ENCODE results near the gene PHF12.
A peak's percentile ranks its signal among the peaks of the same experiment; 100 is the strongest.

PHF12 gene

DNA sequence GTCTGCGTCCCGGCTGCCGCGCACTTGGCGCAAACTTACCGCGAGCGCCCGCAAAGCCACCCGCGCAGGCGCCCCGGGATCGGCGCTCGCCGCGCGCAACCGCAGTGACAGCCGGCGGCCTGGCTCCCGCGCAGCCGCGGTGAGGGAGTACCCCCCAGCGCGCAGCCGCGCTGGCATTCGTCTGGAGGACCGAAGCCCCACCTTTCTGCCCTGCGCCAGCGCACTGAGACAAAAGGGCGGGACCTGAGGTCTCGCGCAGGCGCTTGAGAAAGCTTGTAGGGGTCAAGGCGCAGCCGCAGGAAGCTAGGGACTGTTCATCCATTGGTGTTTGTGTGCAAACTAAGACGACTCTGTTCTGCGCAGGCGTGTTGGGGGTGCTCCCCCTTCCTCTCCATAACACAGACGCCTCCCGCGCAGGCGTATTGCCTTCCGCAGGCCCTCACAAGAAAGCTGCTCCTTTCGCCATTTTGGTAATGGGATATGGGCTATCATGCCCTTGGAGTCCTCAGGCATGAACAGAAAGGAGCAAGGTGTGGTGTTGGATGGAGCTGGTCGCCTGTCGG is at the start of gene PHF12:
Gene PHF12 (minus strand): TSS at position 91 of the 563 bp plus-strand sequence. CDS start 558 bp downstream, outside the sequence.
- DNase-seq (ENCODE audit: low spot score), result peak; percentile 100

DNA sequence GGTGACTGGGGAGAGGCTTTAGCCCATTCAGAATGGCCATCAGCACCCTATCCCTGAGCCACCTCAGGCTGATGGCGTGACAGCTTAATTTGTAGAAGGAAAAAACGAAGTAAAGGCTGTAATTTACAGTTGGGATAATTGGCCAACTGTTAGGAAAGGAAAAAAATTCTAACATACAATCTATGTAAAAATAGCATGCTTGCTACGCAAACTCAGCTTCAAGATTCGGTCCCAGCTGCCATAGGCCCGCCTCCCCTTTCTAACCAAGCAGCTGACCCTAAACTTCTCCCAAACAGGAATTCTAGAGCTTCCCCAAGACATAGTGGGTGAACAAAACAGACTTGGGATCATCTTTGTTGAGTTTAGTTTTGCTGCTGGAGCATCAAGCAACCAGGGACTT is 49.7 kb upstream of the PHF12 start:
- no peak for DNase-seq (ENCODE audit: low spot score)

DNA sequence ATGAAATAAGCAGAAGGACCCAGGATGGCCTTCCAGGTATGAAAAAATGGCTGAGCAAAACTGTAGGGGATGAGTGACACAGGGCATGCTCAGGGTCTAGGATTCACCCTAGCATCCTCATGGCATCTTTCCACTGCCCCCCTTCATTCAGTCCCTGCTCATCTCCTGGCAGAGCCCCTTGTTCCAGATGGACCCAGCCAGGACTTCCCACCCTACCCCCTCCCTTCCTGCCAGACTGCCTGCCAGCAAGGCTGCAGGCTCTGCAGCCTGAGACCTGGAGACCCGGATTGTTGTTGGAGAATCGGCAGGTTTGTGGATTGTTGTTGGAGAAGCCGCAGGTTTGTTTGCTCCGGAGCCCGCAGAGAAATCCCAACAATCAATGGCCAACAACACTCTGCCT is 47.9 kb upstream of the PHF12 start:
- DNase-seq (ENCODE audit: low spot score), result no peak

DNA sequence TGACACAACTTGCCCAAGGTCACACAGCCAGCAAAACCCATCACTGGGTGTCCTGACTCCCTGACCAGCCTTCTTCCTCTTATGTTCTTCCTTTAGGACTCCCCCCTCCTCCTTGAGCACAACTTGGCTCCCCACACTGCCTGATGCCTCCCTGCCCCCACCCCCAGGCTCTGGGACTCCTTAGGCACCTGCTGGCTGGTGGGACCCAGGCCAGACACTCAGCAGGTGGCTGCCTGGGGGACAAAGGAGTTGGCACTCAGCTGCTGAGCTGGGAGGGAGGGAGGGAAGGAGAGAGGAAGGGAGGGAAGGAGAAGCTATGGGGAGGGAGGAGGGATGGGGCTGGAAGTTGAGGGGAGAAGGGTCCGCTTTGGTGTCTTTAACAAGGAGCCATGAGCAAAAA is 46.5 kb upstream of the PHF12 start:
- no peak for DNase-seq (ENCODE audit: low spot score)

DNA sequence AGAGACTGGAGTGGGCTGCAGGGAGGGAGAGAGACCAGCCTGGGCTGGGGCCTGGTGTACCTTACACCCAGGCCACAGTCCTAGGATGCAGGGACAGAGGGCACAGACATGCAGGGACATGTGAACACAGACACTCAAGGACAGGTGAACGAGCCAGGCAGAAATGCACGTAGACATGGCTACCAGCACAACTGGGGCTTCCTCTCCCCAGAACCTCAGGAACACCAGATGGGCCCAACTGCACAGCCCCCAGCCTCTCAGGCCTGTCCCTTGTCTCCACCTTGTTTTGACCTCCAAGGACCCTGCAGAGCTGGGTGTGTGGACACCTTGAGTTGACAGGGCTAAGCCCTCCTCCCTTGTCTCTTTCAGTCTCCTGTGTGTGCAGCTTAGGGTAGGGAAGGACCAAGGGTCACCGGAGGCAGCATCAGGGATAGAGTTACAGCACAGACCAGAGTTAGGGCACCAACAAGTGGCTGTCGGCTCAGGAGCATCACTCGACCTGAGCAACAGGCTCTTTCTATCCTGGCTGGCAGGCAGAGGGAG is 45.3 kb upstream of the PHF12 start:
- DNase-seq (ENCODE audit: low spot score), result no peak

DNA sequence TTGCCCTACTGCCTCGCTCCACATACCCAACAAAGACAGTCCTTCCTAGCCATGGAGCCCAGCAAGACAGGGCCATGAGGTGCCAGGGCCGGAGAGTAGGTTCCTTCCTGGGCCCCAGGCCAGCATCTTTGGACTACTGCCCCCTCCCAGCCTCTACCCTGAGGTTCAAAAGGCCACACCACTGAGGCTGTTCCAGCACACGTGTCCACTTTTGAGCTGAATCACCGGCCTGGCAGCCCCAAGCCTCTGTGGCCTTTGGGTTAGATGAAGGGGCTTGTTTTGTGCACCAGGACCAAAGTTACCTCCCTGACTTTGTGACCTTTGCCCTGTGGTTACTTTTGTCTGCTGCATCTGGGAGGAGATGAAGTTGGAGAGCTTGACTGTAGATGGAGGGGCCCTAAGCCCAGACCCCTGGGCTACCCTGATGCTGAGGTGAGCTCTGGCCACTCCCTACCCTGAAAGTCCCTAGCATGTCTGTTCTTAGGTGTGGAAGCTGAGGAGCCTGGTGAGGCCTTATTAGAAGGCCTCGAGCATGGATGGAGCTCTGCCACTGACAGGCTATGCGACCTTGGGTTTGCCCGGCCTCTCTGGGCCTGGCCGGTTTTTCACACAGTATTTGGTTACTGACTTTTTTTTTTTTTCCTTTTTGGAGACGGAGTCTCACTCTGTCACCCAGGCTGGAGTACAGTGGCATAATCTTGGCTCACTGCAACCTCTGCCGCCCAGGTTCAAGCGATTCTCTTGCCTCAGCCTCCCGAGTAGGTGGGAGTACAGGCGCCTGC is 42.5 kb upstream of the PHF12 start:
- DNase-seq (ENCODE audit: low spot score), result no peak

DNA sequence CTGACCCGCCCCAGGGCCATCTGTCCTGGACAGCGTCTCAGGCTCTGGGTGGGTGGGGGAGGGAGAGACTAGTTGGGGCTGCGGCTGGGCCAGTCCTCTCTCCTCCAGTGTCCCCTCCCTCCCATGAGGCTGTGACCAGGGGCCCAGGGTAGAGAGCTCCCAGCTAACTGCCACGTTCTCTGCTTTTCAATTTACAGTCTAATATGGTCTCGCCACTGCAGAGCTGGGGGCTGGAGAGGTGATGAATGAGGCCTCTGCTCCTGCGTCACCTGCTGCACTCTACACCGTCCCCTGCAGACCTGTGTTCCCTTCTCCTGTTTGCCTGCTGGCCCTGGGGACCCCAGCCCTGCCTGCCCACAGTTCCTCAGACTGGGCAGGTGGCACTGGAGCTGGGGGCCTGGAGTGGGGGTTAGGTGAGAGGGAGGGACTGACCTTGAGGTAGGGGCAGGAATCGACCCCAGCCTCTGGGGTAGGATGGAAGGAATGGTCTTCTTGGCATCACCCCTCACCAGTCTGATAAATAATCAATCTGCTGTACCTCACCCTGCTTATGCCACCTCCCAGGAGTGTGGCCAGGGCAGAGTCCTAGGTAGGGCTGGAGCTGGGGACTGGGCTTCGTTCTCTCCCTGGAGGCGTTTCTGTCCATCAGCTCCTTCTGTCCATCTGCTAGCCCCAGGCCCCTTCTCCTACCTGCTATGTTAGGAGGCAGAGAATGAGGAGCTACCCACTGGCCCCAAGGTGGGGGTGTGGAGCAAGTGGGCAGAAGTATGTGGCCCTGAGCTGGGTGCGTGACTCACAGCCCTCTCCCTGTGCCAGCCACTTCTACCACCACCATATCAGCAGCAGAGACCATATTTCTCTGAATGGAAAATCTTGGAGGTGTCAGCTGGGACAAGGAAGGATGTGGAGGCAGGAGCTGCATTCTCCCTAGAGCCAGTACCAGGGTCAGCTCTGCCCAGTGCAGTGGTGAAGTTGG is 41.6 kb upstream of the PHF12 start:
- DNase-seq (ENCODE audit: low spot score), result no peak

DNA sequence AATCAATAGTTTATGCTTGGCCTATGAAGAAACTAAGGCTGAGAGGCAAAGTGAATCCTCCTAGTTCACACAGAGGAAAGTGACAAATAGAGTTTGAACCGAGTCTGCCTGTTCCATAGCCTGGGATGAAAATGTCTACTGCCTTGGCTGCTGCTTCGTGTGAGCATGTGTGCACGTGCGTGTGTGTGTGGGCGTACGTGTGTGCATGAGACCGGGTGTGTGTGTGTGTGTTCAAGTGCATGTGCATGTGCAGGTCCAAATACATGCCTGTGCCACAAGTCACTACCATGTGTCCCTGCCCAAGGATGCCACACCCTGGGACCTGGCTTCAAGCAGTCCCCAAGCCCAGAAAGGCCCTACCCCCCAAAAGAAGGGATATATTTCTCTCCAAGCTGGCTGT is 40.9 kb upstream of the PHF12 start:
- no peak for DNase-seq (ENCODE audit: low spot score)

DNA sequence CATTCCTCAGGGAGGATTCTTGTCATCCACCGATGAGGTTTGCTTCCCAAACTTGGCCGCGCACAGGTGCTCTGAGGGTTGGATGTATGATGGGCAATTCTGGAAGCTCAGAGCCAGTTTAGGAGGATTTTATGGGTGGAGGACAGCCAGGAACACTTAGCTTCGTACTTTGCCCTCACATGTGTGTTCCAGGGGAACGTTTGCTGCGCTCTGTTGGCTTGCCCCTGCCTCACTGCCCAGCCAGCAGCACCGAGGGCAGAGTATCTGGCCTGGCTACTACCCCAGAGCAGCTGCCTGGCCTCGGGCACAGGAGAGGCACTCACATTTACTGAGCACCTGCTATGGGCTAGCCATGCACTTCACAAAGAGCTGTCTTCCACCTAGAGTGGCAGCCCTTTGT is 40.5 kb upstream of the PHF12 start:
- no peak for DNase-seq (ENCODE audit: low spot score)

DNA sequence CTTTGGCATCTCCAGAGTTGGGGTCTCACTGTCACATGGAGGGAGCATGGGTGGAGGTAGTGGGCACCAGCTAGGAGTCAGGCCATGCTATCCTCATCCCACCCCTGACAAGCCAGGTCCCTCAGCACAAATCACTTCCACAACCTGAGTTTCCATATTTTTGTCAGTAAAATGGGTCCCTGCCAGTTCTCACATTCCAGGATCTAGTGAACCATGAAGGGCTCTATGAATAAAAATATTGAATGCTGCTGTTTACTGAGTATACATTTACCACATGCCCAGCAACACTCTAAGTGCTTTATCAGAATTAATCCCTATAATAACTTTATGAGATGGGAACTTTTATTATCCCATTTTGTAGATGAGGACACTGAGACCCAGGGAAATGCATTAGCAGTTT is 37.7 kb upstream of the PHF12 start:
- no peak for DNase-seq (ENCODE audit: low spot score)

DNA sequence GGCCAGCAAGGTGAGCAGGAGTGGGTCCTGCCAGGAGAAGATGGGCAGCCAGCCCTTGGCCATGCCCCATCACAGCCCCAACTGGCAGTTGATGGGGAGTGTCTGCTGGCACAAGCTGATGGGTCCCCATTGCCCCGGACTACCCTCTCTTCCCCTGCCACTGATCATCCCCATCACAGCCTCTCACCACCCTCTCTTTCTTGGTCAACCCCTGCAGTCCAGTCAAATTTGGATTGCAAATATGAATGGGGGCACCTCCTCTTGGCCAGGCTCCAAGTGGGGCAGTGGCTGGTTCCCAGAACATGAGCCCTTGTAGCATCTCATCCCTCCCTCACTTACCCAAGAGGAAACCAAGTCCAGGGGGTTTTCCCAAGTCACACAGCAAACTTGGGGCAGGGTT is 37.2 kb upstream of the PHF12 start:
- no peak for DNase-seq (ENCODE audit: low spot score)

DNA sequence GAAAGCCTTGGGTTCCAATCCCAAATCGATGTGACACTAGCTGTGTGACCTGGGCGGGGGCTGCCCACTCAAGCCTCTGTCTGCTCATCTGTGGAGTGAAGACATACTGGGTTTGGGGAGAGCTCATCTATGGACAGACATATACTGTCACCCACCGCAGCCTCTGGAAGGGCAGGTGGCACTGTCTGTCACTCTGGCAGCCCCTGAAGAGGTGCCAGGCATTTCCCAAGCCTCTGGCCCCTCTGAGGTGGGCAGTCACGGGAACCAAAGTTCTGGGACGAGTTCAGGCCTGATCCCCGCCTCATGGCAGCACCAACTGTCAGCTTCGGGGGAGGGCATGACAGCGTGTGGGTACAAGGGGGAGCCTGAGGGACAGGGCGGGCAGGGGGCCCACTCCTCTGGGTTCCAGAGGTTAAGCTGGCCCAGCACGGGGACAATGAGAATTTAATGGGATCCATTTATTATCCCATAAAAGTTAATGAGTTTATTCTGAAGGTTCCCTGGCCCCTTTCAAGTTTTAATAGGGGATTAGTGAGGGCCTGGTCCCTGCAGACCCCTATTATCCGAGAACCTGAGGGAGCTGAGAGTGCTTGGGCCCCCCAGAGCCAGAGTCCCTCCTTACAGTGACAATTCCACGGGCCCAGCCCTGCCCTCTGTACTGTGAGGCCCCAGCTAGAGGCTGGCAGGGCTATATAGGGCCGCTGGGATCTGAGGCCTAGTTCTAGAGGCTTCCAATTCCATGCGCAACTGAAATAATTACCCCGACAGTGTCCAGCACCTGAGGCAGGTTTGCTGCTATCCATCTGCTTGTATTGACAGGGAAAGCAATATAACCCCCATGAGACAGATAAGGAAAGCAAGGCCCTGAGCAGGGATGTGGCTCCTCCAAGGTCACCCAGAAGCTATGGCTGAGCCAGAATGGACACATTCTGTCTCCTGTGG is 35.7 kb upstream of the PHF12 start:
- DNase-seq (ENCODE audit: low spot score), result no peak

DNA sequence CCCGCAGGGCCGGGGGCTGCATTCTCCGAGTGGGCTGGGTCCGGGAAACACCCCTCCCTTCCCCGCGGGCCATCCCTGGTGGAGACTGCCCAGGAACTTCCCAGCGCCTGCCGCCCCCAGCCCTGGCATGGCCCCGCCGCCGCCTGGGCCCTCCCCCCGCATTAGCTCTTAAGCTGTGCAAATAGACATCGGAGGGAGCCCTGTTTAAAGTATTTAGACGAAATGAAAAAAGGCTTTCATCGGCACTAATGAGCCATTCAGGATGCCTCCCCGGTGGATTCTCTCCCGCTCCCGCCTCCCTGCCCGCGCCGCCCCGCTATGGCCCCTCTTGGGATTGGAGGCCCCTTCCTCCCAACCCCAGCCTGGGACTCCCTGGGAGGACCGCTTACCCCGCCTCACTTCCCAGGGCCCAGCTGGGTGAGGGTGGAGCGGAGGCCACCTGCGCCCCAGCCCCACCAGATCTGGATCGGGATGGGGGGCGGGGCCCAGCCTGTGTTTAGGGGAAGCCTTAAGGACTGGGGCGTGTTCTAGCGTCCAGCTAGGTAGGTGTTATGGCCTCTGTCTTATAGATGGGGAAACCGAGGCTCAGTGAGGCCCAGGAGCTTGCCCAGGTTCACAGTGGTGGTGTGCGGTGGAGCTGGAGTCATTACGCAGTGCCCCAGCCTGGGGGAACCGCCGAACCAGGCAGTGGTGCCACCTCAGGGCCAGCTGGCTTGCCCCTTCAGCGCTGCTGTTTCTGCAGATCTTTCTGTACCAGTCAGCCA is 34.8 kb upstream of the PHF12 start:
- DNase-seq (ENCODE audit: low spot score), result no peak

DNA sequence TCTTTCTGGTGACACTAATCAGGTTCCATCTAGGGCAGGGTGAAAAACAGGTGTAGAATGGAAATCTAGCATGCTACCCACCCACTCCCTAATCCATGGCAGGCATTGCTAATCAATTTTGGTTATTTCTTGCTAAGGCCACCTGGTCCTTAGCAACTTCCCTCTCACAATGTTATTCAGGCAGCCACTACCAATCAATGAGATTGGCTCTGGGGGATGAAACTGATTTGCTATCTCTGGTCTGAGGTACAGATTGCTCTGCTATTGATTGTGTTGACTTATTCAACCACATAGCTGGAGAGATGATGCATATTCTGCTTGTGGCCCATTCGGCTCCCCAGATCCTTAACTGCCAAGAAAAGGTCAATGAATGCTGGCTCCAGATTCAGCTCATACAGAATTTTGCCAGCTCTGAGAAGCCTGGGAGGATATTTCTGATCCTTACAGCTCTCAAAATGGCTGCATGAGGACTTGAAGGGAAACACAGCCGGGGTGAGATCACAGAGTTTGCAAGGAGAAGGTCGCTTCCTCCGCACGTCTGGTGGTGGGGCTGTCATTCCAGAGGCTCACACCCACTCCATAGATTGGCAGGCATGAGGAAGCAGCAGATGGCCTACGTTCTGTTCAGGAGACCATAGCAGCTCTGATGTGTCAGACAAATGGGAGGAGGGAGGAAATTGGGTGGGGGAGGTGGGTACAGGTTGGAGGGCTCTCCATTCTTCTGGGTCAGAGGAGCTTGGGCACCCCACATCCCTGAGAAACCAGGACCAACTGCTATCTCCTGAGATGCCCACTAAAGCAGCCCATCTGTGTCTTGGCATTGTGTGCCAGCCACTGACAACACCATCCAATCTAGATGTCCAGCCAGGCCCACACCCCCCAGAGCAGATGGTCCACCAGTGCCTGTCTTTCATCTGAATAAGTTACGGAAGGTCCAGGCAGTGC is 32.2 kb upstream of the PHF12 start:
- DNase-seq (ENCODE audit: low spot score), result peak; percentile 80

DNA sequence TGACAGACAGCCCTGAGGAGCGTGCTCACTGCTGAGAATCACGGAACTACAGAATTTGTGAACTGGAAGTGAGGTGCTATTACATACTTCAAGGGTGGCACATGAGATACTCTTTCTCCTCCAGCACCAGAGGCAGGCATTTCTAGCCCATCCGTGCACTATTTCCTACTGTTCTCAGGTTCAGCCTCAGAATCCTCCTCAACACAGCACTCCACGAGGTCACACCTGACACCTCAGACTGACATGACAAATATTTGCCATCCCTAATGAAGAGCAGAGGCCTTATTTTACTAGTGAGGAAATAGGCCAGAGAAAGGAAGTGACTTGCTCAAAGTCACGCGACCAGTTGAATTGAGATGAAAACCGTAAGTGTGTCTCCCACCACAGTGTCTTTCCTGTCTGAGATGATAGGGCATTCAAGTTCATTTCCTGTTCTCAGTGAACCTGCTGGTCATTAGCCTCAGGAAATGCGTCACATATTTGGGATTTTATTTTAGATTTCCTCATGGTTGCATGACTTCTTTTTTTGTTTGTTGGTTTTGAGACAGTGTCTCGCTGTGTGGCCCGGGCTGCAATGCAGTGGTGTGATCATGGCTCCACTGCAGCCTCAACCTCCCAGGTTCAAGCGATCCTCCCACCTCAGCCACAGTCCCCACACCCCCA is 30.9 kb upstream of the PHF12 start:
- no peak for DNase-seq (ENCODE audit: low spot score)

DNA sequence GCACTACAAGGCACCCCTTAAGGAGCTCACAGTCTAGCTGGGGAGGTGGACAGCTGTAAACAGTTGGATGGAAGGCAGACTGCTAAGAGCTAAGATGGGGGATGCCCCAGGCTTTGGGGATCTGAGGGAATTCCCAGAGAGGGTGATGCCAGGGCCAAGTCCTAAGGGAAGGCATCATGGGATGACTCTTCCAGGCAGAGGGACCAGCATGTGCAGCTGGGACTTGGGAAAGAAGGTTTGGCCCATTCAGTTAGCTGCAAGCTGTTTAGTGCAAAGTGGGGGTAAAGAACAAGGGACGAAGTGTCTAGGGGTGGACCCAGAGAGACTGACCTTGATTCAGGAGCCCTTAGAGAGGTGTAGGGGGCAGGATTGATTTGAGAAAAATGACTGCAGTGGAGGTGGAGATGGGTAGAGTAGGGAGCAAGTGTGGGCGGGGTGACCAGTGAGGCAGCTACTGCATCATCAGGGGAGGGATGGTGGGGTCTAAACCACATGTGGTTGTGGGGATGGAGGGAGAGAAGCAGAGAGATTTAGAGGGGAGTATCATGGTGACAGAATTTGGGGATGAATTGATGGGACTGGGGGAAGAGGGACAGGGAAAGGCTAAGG is 27.1 kb upstream of the PHF12 start:
- DNase-seq (ENCODE audit: low spot score), result no peak

DNA sequence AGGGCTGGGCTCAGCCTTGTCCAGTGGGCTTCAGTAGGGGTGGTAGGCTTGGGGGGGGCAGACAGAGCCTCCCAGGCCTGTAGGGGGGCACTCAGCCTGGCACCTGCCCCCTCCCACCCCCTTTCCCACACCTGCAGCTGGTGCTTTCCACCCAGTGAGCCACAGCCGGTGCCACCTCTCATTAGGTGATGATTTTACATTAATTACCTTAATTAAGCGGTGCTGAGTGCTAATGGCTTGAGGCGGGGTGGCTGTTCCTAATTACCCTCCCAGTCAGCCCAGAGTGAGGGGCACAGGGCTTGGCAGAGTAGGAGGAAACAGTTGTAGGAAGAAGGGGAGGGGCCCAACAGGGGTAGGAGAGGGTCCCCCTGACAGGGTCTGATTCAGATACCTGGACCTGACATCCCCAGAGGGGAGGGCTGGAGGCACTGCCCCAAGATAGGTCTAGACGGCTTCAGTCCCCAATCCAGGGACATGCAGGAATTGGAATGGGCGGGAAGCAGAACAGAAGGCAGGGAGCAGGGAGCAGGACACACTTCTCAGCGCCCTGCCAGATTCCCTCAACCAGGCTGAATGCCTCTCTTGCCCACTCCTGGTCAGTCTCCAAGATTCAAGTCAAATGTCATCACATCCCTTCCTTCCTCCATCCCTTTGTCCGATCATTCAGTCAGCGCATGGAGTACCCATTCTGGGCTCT is 26.5 kb upstream of the PHF12 start:
- no peak for DNase-seq (ENCODE audit: low spot score)

DNA sequence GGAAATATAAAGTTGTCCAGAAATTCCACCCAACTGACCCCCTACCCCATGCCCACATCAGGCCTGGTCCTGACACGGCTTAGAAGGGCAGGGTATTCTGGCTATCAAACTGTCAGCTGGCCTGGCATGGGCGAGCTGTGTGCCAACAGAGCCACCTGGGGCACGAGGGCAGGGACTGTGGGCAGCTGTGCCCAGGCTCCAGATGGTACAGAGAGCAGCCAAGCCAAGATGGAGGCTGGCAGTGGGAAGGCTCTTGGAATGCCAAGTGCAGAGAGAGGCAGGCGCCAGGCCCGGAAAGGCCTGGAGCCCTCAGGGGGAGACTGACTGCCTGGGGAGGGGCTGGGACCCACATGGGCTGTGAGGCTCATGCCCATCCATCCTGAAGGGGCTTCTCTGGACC is 24.3 kb upstream of the PHF12 start:
- no peak for DNase-seq (ENCODE audit: low spot score)

Data from Ammon's horn (tissue), 1 donor.